ENCODE data around the gene MACC1.

The MACC1 gene

DNA sequence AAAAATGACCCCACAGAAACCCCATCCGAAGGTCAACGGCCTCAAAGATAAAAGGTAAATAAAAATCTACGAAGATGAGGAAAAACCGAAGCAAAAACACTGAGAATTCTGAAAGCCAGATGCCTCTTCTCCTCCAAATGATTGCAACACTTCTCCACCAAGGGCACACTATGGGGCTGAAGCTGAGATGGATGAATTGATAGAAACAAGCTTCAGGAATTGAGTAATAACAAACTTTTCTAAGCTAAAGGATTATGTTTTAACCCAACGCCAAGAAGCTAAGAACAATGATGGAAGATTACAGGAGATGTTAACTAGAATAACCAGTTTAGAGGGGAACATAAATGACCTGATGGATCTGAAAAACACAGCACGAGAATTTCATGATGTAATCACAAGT lies 127.8 kb downstream of the MACC1 start:
- TF ChIP-seq JUND (IDR thresholded peaks at IDR 0.05; ENCODE audit: low read depth) = no peak
- in situ Hi-C loops (cut with HindIII; ENCODE audit: low pct_unique_long_range_greater_than_20kb, low sequenced_read_pairs) = no loop called here
- no peak for DNase-seq (ENCODE audit: low read depth in 1 of 2, low spot score in 1 of 2)

DNA sequence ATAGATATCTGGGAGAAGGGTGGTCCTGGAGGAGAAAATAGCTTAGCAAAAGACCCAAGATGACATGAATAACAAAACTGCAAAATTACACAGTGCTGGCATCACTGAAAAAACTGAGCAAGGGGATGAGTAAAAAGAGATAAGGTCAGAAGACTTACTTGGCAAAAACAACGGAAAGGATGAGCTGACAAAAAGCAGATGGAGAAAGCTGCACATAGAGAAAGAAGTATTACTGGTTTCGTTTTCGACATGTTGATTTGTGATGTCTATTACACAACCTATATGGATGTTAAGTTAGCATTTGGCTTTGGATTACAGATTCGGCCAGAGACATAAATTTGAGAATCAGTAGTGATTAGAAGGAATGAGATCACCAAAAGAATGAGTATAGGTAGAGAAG lies 132.1 kb downstream of the MACC1 start:
- no peak for TF ChIP-seq JUND (IDR thresholded peaks at IDR 0.05; ENCODE audit: low read depth)
- DNase-seq (ENCODE audit: low read depth in 1 of 2, low spot score in 1 of 2) = no peak
- in situ Hi-C loops (cut with HindIII; ENCODE audit: low pct_unique_long_range_greater_than_20kb, low sequenced_read_pairs) = no loop called here
